Measurements from ENCODE around the gene HIPK1. TPM values are rescaled to one million over a fixed set of nuclear protein-coding genes. Genes with fewer than 3 reads are reported as not detected.

HIPK1 gene
- total RNA-seq, 4 donors from 2014 or later, result 42.3 to 63.4 (median 53.0) TPM

GRCh38 chr1:113895961-113896360, 33.2 kb upstream of the HIPK1 start:
- H3K9me3 ChIP-seq, result no peaks in the 10 kb centered on the region
- DNase-seq (ENCODE audit: low spot score in 2 of 2), result no peak
- peaks cover 0 to 67% (median 12%) of the 10 kb centered on the region in 3 donors for H3K36me3 ChIP-seq
- no peaks in the 10 kb centered on the region for H3K4me1 ChIP-seq
- no peak overlapping the region for H3K4me3 ChIP-seq
- no peak overlapping the region for H3K27ac ChIP-seq
- no peaks in the 10 kb centered on the region for H3K27me3 ChIP-seq
- TF ChIP-seq EP300 (IDR thresholded peaks at IDR 0.05) (no peak), POLR2A (IDR thresholded peaks at IDR 0.05) (no peak)
- TF ChIP-seq, protein P1, sequence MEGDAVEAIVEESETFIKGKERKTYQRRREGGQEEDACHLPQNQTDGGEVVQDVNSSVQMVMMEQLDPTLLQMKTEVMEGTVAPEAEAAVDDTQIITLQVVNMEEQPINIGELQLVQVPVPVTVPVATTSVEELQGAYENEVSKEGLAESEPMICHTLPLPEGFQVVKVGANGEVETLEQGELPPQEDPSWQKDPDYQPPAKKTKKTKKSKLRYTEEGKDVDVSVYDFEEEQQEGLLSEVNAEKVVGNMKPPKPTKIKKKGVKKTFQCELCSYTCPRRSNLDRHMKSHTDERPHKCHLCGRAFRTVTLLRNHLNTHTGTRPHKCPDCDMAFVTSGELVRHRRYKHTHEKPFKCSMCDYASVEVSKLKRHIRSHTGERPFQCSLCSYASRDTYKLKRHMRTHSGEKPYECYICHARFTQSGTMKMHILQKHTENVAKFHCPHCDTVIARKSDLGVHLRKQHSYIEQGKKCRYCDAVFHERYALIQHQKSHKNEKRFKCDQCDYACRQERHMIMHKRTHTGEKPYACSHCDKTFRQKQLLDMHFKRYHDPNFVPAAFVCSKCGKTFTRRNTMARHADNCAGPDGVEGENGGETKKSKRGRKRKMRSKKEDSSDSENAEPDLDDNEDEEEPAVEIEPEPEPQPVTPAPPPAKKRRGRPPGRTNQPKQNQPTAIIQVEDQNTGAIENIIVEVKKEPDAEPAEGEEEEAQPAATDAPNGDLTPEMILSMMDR (IDR thresholded peaks at IDR 0.05), result no peak
- WGBS, 2 donors, result 79% methylated on average over 8 of the region's 8 CpGs

- TF ChIP-seq EP300 (IDR thresholded peaks at IDR 0.05), result no peak
- TF ChIP-seq, protein P1 (IDR thresholded peaks at IDR 0.05), result no peak
- no peak for TF ChIP-seq POLR2A (IDR thresholded peaks at IDR 0.05)
- H3K27ac ChIP-seq, result no peak overlapping the region
- DNase-seq (ENCODE audit: low spot score in 2 of 2), result no peak
- H3K27me3 ChIP-seq, result no peaks in the 10 kb centered on the region
- H3K36me3 ChIP-seq, result peaks cover 0 to 81% (median 12%) of the 10 kb centered on the region in 3 donors
- peaks cover 0 to 4% (median 2%) of the 10 kb centered on the region in 4 donors for H3K4me1 ChIP-seq
- H3K4me3 ChIP-seq, result no peak overlapping the region
- 86 to 96% methylated on average over 1 of the region's 1 CpG for WGBS, 2 donors
- no peaks in the 10 kb centered on the region for H3K9me3 ChIP-seq
Measured at GRCh38 chr1:113898241-113898814, 30.8 kb upstream of the HIPK1 start.

GRCh38 chr1:113899111-113899510, 30.0 kb upstream of the HIPK1 start:
- Histone ChIP-seq H3K4me3 (no peak overlapping the region), H3K27ac (no peak overlapping the region), H3K9me3 (no peaks in the 10 kb centered on the region), H3K36me3 (peaks cover 0 to 76% (median 12%) of the 10 kb centered on the region in 3 donors), H3K27me3 (no peaks in the 10 kb centered on the region), H3K4me1 (peaks cover 0 to 12% (median 10%) of the 10 kb centered on the region in 4 donors)
- no peak for DNase-seq (ENCODE audit: low spot score in 2 of 2)
- TF ChIP-seq, protein P1 (IDR thresholded peaks at IDR 0.05), result no peak
- TF ChIP-seq POLR2A (IDR thresholded peaks at IDR 0.05) (no peak), EP300 (IDR thresholded peaks at IDR 0.05) (no peak)

GRCh38 chr1:113901191-113901590, 27.9 kb upstream of the HIPK1 start:
- Histone ChIP-seq H3K4me3 (no peak overlapping the region), H3K36me3 (peaks cover 0 to 60% (median 6%) of the 10 kb centered on the region in 3 donors), H3K27ac (no peak overlapping the region), H3K4me1 (peaks cover 0 to 20% (median 15%) of the 10 kb centered on the region in 4 donors), H3K9me3 (no peaks in the 10 kb centered on the region), H3K27me3 (no peaks in the 10 kb centered on the region)
- TF ChIP-seq POLR2A (IDR thresholded peaks at IDR 0.05), result no peak
- TF ChIP-seq EP300 (IDR thresholded peaks at IDR 0.05), result no peak
- TF ChIP-seq, protein P1 (IDR thresholded peaks at IDR 0.05), result no peak
- DNase-seq (ENCODE audit: low spot score in 2 of 2), result no peak
- WGBS, 2 donors, result 64 to 82% methylated on average over 3 of the region's 3 CpGs

DNA sequence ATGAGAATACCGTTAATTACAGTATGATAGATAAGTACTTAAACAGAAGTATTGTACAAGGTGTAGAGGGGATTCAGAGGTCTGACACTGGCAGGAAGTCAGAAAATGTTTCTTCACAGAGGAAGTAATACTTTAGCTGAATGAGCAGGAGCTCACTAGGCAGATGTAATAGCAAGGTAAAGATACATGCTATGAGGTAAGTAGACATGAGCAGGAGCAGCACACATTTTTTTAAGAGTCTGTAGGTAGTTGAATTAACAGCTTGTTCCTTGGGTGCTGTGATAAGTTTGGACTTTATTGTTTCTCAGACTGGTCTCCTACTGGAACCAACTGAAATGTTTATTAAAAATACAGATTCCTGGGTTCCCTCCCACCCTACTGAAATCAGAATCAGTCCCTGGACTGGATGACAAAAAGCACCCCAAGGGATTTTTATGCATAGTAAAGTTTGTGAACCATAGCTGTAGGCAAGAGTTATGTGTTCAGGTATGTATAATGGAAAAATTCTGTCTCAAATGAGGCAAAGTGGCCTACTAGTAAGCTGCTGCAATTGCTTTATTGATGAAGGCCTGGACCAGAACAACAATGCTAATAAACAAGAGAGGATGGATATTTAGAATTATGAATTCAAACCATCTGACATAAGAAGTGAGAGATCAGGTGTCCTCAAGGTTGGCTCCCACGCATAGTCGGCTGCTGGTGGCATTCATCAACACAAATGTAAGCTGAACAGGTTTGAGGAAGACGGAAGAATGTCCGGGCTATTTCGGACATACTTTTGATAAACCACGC, 25.4 kb upstream of the HIPK1 start:
- TF ChIP-seq POLR2A (IDR thresholded peaks at IDR 0.05) (no peak), EP300 (IDR thresholded peaks at IDR 0.05) (no peak)
- TF ChIP-seq, protein P1 (IDR thresholded peaks at IDR 0.05), result no peak
- H3K4me3 ChIP-seq, result peak overlapping the region; percentile 77 to 81 (median 78)
- H3K27ac ChIP-seq, result peak overlapping the region; percentile 91 to 93 (median 92)
- no peaks in the 10 kb centered on the region for H3K27me3 ChIP-seq
- peaks cover 0 to 52% (median 0%) of the 10 kb centered on the region in 3 donors for H3K36me3 ChIP-seq
- peaks cover 0 to 35% (median 16%) of the 10 kb centered on the region in 4 donors for H3K4me1 ChIP-seq
- no peak for DNase-seq (ENCODE audit: low spot score in 2 of 2)
- no peaks in the 10 kb centered on the region for H3K9me3 ChIP-seq
- WGBS, 2 donors, result 25 to 26% methylated on average over 7 of the region's 7 CpGs
